NCI-H146 treated with DMSO at 0.1 percent for 48 hours (cell line): ENCODE data around the gene CDC42BPB.

Experiments
- DNase-seq: peaks from one replicate; lab custom pipeline; 2025; ENCODE audit not compliant: unreplicated experiment; lab: John Stamatoyannopoulos, UW

Gene CDC42BPB

GRCh38 chr14:102945346-102946130 is 111.8 kb downstream of the CDC42BPB start:
- no peak for DNase-seq

GRCh38 chr14:102944448-102945330 is 112.7 kb downstream of the CDC42BPB start:
- DNase-seq: no peak

GRCh38 chr14:102943979-102944378 is 113.4 kb downstream of the CDC42BPB start:
- no peak for DNase-seq

GRCh38 chr14:102943454-102943853 is 113.9 kb downstream of the CDC42BPB start:
- DNase-seq: no peak

GRCh38 chr14:102942069-102942468 is 115.3 kb downstream of the CDC42BPB start:
- DNase-seq: no peak

GRCh38 chr14:102941419-102942011 is 115.8 kb downstream of the CDC42BPB start:
- no peak for DNase-seq

- DNase-seq: no peak
These were observed 116.5 kb downstream of the CDC42BPB start for GRCh38 chr14:102940729-102941362.

GRCh38 chr14:102939820-102940561 is 117.4 kb downstream of the CDC42BPB start:
- no peak for DNase-seq

- no peak for DNase-seq
These were observed 118.0 kb downstream of the CDC42BPB start for GRCh38 chr14:102939329-102939728.

- no peak for DNase-seq
These were observed 119.2 kb downstream of the CDC42BPB start for GRCh38 chr14:102938191-102938590.

GRCh38 chr14:102937331-102938175 is 119.8 kb downstream of the CDC42BPB start:
- no peak for DNase-seq

GRCh38 chr14:102935756-102936155 is 121.6 kb downstream of the CDC42BPB start:
- no peak for DNase-seq

GRCh38 chr14:102933618-102934231 is 123.6 kb downstream of the CDC42BPB start:
- DNase-seq: no peak

GRCh38 chr14:102932484-102933248 is 124.7 kb downstream of the CDC42BPB start:
- no peak for DNase-seq

GRCh38 chr14:102931580-102932285 is 125.6 kb downstream of the CDC42BPB start:
- no peak for DNase-seq

- no peak for DNase-seq
These were observed 126.4 kb downstream of the CDC42BPB start for GRCh38 chr14:102930753-102931579.
